ENCODE measurements around the gene YARS1. TPM values are rescaled to one million over a fixed set of nuclear protein-coding genes. Genes with fewer than 3 reads are reported as not detected.
A peak's percentile ranks its signal among the peaks of the same experiment; 100 is the strongest.
"Not testable (repeated sequence)": the region's sequence is repeated elsewhere in the genome, so short reads cannot be mapped to it uniquely, and the experiment has no call there.

YARS1 gene
- total RNA-seq, 1 donor from 2014 or later = 93.3 TPM

GRCh38 chr1:32816676-32817158 lies 441 bp downstream of the YARS1 start:
- ATAC-seq = peak; percentile 31

- ATAC-seq = no peak
Measured at GRCh38 chr1:32813941-32814739, 3.0 kb downstream of the YARS1 start.

GRCh38 chr1:32811917-32812316 lies 5.2 kb downstream of the YARS1 start:
- ATAC-seq = no peak

- ATAC-seq = no peak
Measured at GRCh38 chr1:32811265-32811664, 5.9 kb downstream of the YARS1 start.

GRCh38 chr1:32810358-32810757 lies 6.8 kb downstream of the YARS1 start:
- ATAC-seq = no peak

- ATAC-seq = no peak
Measured at GRCh38 chr1:32808580-32808979, 8.6 kb downstream of the YARS1 start.

- no peak for ATAC-seq
Measured at GRCh38 chr1:32806910-32807523, 10.1 kb downstream of the YARS1 start.

GRCh38 chr1:32806290-32806689 lies 10.9 kb downstream of the YARS1 start:
- ATAC-seq = no peak

- not testable (repeated sequence) for ATAC-seq
Measured at GRCh38 chr1:32804460-32804859, 12.7 kb downstream of the YARS1 start.

GRCh38 chr1:32801096-32801715 lies 16.0 kb downstream of the YARS1 start:
- ATAC-seq = no peak

GRCh38 chr1:32798679-32799416 lies 18.3 kb downstream of the YARS1 start:
- ATAC-seq = no peak

- ATAC-seq = no peak
Measured at GRCh38 chr1:32798191-32798590, 19.0 kb downstream of the YARS1 start.

- ATAC-seq = no peak
Measured at GRCh38 chr1:32797456-32797855, 19.7 kb downstream of the YARS1 start.

GRCh38 chr1:32795763-32796162 lies 21.4 kb downstream of the YARS1 start:
- ATAC-seq = peak; percentile 77

GRCh38 chr1:32791881-32792280 lies 25.3 kb downstream of the YARS1 start:
- ATAC-seq = peak; percentile 72

- peak; percentile 87 for ATAC-seq
Measured at GRCh38 chr1:32789356-32789755, 27.8 kb downstream of the YARS1 start.

- no peak for ATAC-seq
Measured at GRCh38 chr1:32786856-32787255, 30.3 kb downstream of the YARS1 start.

- no peak for ATAC-seq
Measured at GRCh38 chr1:32784817-32785216, 32.3 kb downstream of the YARS1 start.

GRCh38 chr1:32783851-32784250 lies 33.3 kb downstream of the YARS1 start:
- ATAC-seq = no peak

- no peak for ATAC-seq
Measured at GRCh38 chr1:32782086-32782485, 35.1 kb downstream of the YARS1 start.

- ATAC-seq = peak; percentile 42
Measured at GRCh38 chr1:32780628-32781234, 36.4 kb downstream of the YARS1 start.

- peak; percentile 3 for ATAC-seq
Measured at GRCh38 chr1:32780005-32780404, 37.2 kb downstream of the YARS1 start.

Data from esophagus mucosa (tissue), 1 donor.